SKM-1 (cell line): Measurements from ENCODE around the gene NRIP3.

Source experiments
- DNase-seq: peaks from one replicate; lab custom pipeline; 2025; ENCODE audit not compliant: unreplicated experiment; lab: John Stamatoyannopoulos, UW

NRIP3 gene

DNA sequence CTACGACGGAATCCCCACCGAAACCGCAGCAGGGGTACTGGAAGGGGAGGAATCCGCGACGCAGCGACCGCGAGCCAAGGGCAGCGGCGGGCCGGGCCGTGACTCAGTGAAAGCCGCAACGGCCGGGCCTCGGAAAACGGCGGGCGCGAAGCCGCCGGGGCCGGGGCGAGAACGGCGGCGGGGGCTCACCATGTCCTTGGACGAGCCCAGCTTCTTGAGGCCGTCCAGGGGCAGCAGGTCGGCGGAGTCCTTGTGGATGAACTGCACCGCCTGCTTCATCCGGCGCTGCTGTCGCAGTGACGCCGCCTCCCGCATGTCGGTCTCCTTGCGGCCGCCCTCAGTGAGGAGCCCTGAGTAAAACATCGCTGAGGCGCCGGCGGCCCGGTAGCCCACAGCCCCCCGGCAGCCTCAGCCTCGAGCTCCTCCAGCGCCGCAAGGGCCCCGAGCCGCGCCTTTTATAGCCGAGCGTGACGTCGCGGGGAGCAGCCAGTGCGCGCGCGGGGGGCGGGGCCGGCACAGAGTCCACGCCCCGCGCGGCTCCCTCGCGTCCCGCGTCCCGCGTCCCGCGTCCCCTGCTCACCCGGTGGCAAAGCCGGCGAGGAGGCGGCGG lies at the start of gene NRIP3:
TSS of gene NRIP3 (minus strand) at position 429 of the 610 bp plus-strand sequence. CDS start at position 363, 66 bp downstream.
- DNase-seq: peak; percentile 61

DNA sequence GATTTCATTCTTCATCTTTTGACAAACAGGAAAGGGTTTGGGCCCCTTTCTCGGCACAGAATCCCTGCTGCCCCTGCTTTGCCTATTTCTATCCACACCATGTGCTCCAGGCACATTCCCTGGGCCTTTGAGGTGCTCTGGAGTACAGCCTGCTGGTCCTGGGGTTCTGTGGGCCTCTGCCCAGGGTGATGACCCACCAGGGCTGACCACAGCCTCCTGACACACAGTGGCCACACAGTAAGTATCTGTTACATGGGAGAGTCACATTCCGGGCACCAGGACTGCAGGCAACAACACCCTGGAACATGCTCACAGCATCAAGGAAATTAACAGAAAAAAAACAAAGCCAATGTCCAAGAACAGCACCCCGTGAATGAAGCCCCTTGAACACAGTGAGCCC lies 48.5 kb upstream of the NRIP3 start:
- DNase-seq: no peak

DNA sequence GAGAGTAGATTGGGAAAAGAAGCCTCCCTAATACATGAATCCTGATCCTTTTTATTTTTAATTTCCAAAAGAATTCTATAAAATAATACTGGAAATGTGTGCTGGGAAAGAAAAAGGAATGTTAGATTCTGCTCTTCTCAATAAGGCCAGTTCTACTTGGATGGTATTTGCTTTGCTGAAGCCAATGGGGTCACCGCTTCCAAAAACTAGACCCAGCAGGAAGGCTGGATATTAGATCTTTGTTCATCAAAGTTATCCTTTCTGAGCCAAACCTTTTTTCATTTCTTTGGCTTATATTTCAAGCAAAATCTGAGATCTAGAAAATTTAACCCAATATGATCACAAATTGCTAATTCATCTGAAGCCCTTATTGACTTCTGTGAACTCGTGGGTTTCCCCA lies 46.2 kb upstream of the NRIP3 start:
- DNase-seq: no peak

DNA sequence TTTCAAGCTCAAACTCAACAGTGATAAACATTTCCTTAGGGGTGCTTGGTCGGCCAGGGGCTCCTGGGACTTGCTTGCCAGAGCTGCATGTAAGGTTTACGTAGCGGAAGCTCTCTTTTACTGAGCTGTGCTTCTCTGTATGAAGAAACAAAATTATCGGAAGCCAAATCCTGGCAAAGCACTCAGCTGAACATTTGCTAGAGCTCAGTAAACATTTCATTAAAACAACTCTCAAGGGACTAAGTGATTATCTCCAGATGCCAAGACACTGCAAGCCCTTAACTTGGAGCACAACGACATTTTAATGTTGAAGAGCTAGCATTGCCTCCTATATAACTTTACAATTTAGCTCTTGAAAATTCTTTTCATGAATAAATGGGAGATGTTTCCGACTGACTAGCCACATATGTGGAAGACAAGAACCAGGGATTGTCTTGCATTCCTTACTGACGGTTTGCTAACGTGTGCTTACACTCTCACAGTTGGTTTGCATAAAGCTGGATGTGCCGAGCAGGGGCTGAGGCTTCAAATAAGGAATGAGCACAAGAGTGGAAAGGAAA lies 44.2 kb upstream of the NRIP3 start:
- no peak for DNase-seq

DNA sequence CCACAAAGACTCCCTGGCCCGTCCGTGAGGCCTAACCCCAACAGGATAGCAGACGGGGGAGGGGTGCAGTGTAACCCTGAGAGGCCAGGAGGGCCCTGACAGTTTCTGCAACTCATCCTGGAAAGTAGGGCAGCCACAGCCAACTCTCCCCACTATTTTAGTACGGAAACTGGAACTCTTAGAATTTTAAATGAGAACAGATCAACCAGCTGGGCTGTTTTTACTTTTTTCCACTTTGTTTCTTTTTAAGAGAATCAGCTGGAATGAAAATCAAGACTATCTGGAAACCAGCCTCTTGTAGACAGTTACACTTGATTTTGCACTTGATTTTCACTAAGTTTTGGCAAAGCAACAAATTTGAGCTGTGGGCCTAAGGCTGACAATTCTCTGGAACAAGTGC lies 42.7 kb upstream of the NRIP3 start:
- DNase-seq: no peak

DNA sequence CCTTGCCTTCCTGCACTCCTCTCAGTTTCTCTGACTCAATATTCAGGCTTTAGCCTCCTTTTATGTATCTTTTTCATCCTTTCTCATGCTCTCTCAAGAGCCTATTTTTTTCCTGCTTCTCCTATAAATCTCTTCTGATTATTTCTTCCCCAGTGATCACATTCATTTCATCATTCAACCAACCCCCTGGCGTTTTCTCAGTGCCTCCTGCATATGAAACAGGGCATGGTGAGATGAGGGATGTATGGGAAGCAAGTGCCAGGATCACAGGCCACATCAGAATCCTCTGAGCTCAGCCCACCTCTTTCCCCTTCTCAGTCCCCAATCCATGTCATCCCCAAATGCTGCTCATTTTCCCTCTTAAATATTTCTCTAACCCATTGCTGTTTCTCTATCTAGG lies 38.7 kb upstream of the NRIP3 start:
- DNase-seq: no peak

DNA sequence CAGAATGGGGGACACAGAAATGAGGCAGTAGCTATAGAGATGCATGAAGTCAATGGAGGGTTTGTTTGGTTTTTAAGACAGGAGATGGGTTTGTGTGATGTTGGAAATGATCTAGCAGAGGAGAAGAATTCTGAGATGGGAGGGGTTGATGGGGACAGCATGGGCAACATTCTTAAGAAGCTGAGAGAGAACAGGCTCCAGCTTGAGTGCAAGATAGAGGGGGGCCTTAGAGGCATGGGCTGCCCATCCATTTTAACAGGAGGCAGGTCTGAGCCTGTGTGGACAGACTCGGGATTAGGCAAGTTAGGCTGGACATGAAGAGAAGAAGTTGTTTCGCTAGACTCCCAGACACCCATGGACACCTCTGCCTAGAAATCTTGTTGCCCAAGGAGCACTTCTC lies 37.9 kb upstream of the NRIP3 start:
- DNase-seq: no peak

DNA sequence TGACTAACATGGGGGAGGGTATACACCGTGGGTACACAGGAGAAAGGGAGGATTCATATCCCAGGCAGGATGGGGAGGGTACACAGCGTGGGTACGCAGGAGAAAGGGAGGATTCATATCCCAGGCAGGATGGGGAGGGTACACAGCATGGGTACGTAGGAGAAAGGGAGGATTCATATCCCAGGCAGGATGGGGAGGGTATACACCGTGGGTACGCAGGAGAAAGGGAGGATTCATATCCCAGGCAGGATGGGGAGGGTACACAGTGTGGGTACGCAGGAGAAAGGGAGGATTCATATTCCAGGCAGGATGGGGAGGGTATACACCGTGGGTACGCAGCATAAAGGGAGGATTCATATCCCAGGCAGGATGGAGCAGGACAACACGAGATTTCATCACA lies 36.6 kb upstream of the NRIP3 start:
- no peak for DNase-seq

DNA sequence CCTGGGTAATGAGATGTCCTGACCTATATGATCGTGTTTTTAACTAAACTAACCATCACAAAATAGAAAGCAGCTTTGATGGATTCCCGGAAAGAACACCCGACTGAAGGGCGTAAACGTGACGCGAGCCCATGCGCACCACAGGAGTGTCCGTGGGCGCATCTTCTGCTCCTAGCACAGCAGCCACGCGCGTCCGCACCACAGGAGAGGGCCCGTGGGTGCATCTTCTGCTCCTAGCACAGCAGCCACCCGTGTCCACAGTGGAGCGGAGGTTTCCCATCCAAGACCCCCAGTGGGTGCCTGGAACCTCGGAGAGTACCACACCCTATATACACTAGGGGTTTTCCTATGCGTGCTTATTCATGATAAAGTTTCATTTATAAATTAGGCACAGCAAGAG lies 36.1 kb upstream of the NRIP3 start:
- DNase-seq: no peak

DNA sequence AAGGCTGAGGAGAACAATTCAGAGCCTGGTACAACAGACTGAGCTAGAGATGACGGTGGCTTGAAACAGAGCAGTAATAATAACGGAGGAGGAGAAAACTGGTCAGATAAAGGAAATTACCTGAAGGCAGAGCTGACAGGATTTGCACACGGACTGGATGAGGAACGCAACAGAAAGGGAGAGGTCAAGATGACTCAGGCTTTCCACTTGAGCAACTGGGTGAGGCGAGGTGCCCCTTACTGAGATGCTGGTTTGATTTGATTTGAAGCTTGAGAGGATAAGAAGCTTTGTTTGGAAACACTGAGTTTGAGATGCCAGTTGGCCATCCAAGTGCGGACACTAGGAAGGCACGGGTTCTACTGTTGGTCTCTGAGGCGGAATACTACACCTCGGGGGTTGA lies 35.4 kb upstream of the NRIP3 start:
- DNase-seq: no peak

DNA sequence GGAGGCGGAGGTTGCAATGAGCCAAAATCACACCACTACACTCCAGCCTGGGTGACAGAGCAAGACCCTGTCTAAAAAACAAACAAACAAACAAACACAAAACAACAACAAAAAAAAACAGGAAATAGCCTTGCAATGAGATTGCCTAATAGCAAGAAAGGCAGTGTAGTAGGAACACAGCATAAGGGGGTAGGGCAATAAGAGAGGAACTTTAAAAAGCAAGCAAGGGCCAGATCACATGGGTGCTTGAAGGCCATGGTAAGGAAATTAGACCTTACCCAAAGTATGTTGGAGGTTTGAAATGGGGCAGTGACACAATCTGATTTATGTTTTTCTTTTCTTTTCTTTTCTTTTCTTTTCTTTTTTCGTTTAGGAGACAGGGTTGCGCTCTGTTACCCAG lies 34.7 kb upstream of the NRIP3 start:
- DNase-seq: no peak

DNA sequence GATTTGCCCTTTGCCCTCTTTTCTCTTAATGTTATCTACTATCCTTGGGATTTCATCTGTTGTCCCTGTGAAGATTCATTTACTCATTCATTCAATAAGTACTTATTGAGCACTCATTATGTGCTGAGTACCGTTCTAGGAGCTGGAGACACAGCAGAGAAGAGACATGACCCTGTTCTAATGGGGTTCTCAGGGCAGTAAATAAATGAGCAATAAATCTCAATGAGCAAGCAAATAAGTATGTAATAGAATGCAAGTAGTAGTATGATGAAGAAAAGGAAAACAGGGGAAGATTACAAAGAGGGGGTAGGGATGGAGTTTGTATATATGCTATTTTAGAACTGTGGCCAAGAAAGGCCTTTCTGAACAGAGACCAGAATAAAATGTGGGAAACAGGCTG lies 34.2 kb upstream of the NRIP3 start:
- no peak for DNase-seq

DNA sequence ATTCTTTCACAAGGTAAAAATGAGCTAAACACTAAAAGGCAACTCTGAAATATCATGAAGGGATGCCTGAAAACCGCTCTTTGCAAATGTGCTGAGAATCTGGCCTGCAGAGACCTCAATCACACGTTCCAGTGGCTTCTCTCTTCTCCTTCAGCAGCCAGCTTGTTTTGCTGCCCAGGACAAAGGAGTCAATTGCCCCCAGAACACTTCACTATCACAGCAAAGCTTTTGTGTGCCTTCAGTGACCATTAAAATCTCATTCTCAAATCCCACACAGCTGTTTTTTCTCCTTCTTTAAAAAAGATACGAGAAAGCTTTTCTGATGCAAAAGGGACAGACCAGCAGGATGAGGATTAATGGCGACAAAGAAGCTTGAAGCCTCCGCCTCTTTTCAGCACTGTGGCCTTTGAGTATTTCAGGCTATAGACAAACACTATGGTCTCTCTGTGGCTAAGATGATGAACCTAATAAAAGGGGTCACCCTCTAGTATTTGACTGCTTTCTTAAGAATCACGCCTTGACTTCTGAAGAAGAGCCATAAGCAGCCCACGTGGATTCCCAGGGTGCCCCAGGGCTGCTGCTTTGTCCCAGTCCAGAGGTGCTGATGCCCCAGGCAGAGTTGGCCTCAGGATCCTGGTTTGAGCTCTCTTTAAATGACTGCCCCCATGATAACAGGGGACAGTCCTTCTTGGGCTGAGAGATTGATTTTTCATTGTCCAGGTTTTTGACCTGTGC lies 33.4 kb upstream of the NRIP3 start:
- no peak for DNase-seq

DNA sequence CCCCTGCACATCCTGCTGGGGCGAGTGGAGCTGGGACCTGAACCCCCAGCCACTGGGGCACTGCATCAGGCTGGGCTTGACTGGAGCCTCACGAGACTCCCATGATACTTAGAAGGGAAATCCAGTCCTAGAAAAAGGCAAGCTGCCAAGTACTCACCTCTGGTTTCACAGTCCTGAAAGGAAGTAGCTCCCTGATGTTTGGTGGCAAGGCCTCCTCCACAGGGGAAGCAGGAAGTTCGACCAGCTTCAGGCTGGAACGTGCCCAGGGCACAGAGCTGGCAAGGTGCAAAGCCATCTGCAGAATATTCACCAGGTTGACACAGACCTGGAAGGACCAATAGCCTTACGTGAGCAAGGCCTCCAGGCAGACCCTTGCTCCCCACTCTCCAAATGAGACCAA lies 26.8 kb upstream of the NRIP3 start:
- no peak for DNase-seq

DNA sequence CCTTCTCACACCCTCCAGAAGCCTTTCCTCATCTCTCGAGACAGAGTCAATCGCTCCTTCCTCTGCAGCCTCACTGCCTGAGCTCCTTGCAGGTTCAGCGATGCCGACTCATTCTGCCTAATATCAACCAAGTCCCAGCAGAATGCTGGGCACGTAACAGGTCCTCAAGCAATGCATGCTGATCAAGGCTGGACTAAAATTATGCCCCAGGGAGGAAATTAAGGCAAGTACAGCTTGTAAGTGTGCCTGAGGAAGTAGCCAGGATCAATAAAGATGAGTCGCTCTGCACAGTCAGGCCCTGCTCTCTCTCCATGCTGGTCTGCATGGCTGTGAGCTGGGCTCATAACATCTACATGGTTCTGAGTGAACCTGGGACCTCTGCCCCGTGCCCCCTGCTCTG lies 25.6 kb upstream of the NRIP3 start:
- no peak for DNase-seq

DNA sequence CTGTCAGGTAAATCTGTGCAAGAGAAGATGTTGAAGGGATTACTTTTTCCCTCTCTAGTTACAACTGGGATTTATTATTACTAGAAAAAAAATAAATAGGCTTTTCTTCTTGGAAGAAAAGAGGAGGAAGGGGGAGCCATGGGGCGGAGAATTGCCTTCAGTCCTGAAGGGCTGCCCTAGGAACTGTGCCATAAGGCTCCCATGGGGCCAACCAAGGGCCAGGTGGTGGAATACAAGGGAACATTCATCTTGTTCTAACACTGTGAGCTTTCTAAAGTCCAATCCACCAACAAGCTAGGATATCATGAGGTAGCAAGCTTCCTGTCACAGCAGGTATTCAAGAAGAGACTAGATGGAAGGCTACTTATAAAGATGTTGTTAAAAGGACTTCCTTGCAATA lies 24.8 kb upstream of the NRIP3 start:
- DNase-seq: no peak

DNA sequence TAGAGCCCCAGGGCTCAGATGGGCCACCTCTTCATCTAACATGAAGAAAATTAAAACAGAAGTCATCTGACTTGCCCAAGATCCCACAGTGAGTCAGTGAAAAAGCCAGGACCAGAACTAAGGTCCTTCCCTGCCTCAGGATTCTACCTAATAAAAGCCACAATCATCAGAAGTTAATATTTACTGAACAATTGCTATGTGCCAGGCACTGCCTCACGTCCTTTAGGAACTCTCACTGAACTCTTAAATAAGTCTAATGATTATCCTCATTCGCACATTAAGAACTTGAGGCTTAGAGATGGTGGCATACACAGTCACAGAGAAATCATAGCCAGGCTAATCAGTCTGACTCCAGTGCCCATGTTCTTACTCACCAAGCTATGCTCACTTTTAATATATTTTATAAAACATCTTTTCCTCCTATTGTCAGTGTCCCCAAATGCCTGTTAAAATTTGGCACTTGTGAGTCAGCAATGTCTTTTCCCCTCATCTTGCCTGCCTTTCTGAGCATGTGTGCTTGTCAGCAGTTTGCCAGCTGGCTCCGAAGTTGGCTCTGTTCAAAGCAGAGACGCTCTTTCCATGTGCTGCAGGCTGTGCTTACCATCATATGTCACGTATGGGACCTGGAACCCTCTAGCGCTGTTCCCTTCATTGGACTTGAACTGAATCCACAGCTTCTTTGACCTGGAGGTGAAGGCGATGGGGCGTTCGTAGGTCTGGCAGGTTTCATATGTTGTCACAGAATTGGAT lies 21.5 kb upstream of the NRIP3 start:
- DNase-seq: no peak

DNA sequence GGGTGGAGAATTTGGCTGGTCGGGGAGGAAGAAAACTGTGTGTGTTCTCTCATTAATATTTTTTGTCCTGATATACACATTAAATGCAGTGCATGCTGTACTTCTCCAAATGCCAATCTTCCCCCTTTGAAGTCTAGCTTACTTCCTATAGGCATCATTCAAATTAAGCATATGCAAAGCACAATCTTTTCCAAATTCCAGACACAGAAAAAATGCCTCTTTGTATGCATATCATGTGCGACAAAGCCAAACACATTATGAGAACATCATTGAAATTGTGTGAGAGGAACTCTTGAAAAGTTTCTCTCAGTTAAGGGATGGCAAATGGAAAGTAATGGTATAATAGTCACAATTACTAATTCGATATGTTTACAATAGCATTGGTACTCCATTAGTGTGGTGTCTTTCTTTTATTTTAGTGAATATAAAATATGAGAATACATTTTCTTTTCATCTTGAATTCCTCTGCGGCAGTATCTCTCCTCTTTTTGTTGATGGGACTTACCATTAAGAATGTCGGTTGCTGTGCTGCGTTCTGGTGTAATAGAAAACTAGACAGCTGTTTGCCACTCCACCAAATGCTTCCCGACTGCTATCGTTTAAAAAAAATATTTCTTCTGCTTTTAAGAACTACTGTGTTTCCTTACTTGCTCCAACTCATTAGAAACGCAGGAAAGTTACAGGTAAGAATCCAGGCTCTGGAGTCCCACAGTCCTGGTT lies 19.3 kb upstream of the NRIP3 start:
- no peak for DNase-seq

DNA sequence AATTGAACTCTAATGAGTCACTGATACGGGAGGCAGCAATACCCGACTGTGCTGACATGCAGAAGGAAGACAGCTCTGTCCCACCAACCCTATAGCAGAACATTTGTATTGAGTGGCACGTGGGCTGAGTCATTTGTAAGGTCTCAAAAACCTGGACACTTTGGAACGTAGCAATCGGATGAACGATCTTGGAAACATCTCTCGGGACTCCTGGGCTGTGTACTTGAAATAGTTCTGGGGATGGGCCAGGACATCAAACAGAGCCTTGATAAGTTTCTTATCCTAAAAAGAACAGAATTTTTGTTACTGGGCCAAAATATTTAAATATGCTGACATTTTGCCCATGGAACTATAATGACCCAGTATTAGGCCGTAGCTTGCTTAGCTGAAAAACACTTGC lies 17.1 kb upstream of the NRIP3 start:
- DNase-seq: no peak

DNA sequence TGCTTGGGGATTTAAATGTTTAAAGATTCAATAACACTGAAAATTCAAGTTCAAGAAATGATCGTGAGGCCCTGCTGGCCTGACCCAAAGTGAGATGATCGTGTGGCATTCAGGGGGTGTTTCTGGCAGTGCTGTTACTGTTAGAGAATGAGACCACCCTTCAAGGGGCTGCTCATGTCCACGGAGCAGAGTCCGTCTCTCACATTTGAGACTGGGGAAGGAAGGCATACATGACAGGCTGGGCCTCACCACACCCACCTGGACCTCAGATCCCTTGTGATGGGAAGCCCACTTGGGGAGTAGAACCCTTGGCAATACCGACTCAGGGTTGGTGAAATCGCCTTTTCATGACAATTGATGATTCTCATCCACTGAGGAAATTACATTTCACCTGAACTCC lies 16.1 kb upstream of the NRIP3 start:
- DNase-seq: no peak

DNA sequence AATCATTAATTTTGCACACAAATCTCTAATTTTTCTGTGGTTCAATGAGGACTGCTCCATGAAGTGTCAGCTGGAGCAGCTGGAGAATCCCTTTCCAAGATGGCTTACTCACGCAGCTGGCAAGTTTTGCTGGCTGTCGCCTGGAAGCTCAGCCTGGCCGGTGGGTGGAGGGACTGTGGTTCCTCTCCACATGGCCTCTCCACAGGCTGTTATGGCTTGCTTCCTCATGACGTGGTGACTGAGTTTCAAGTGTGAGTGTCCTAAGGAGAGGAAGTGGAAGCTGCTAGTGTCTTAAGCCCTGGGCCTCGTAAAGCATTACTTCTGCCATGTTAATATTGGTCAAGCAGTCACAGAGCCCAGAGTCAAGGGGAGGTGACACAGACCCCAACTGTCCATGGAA lies 14.0 kb upstream of the NRIP3 start:
- peak; percentile 86 for DNase-seq
